Panc1 (cell line): Measurements from ENCODE around the gene PLIN1. TPM values are rescaled to one million over a fixed set of nuclear protein-coding genes. Genes with fewer than 3 reads are reported as not detected.

Source experiments
- ATAC-seq: fragments of 200-7000 bp; cut with Tn5 transposase; 2 replicates; pipeline ENCODE4 v1.9.1; 2020; ENCODE audit warnings: mild to moderate bottlenecking, moderate library complexity
- BruUV-seq: library from RNA; stranded (reverse); fragments of 400-500 nt; replicated peaks from 2 replicates; lab custom pipeline; 2021; lab: Mats Ljungman, UMichigan
- CTCF ChIA-PET: fragments of 300-600 bp; sonication (Branson Sonifier 250); formaldehyde crosslinking; loops from one replicate; lab custom pipeline; 2022; ENCODE audit warnings: antibody characterized with exemption; lab: Charles Lee
- POLR2A ChIA-PET: fragments of 300-600 bp; sonication (Branson Sonifier 250); formaldehyde crosslinking; loops from one replicate; lab custom pipeline; 2022; ENCODE audit warnings: antibody characterized with exemption; lab: Charles Lee
- DNase-seq: peaks from one replicate; pipeline ENCODE4 v3.0.0-alpha.2; 2010; ENCODE audit warnings: low read depth, low spot score
- H3K27ac ChIP-seq: 2 replicates; pipeline ENCODE4 v1.5.1; 2011; ENCODE audit warnings: mild to moderate bottlenecking, low read length, inconsistent platforms
- H3K27me3 ChIP-seq: fragments of 200-500 bp; sonication (Bioruptor generic); 2 replicates; pipeline ENCODE4 v1.6.0; 2014; ENCODE audit warnings: low read length, inconsistent platforms; ENCODE audit not compliant: control insufficient read depth, insufficient read depth
- H3K36me3 ChIP-seq: fragments of 200-500 bp; sonication (Bioruptor generic); 2 replicates; pipeline ENCODE4 v1.5.1; 2014; ENCODE audit warnings: inconsistent platforms, mild to moderate bottlenecking, low read length, moderate library complexity; ENCODE audit not compliant: control insufficient read depth, insufficient read depth
- H3K4me1 ChIP-seq: 2 replicates; pipeline ENCODE4 v1.5.1; 2011; ENCODE audit warnings: inconsistent platforms, mild to moderate bottlenecking, low read length, moderate library complexity; ENCODE audit not compliant: control insufficient read depth, insufficient read depth
- H3K4me3 ChIP-seq, 2 experiments: 2 replicates each; pipeline ENCODE4 v1.5.1; 2011 to 2012; ENCODE audit warnings: low read depth in 2 of 2, low read length in 2 of 2, mild to moderate bottlenecking in 2 of 2, inconsistent platforms in 1 of 2, moderate library complexity in 1 of 2
- H3K9me3 ChIP-seq: fragments of 200-500 bp; sonication (Bioruptor generic); 2 replicates; pipeline ENCODE4 v1.5.1; 2014; ENCODE audit warnings: low read depth, mild to moderate bottlenecking, inconsistent platforms, low read length, moderate library complexity; ENCODE audit not compliant: control insufficient read depth, insufficient read depth
- CTCF ChIP-seq: fragments of 450-650 bp; IDR thresholded peaks from 2 replicates; pipeline ENCODE4 v1.5.1; 2017; ENCODE audit warnings: mild to moderate bottlenecking
- POLR2AphosphoS5 ChIP-seq: IDR thresholded peaks from 2 replicates; pipeline ENCODE4 v1.6.1; 2012; ENCODE audit warnings: mild to moderate bottlenecking, low read depth, low read length, moderate library complexity
- SIN3A ChIP-seq: IDR thresholded peaks from 2 replicates; pipeline ENCODE4 v1.6.1; 2012; ENCODE audit warnings: low read depth, mild to moderate bottlenecking, low read length, moderate library complexity, borderline replicate concordance; ENCODE audit not compliant: insufficient read depth
- TCF7L2 ChIP-seq: IDR thresholded peaks from 2 replicates; pipeline ENCODE4 v1.6.1; 2011; ENCODE audit warnings: mild to moderate bottlenecking, low read depth, low read length, inconsistent platforms
- in situ Hi-C: cut with HindIII; loops from 2 replicates; pipeline ENCODE4 v1.10.0; 2016; ENCODE audit warnings: low sequenced_read_pairs, low pct_unique_long_range_greater_than_20kb
- intact Hi-C: fragments of 100-400 bp; cut with micrococcal nuclease; formaldehyde crosslinking; loops from one replicate; pipeline ENCODE4 v1.10.0; 2022; ENCODE audit not compliant: unreplicated experiment
- total RNA-seq: library from RNA; stranded (reverse); gene quantifications from one replicate; pipeline ENCODE4 v1.2.1, GENCODE V29; 2021; ENCODE audit not compliant: unreplicated experiment
- TF ChIP-seq, protein P1 (sequence below), 2 experiments: IDR thresholded peaks; 2 replicates each; pipeline ENCODE4 v1.6.1; 2011 to 2012; ENCODE audit warnings: low read depth in 2 of 2, control low read depth in 1 of 2, low read length in 1 of 2, mild to moderate bottlenecking in 1 of 2, moderate library complexity in 1 of 2; ENCODE audit not compliant: insufficient read depth in 1 of 2

The PLIN1 gene
- total RNA-seq, 1 experiment from 2014 or later, result 0.44 TPM

GRCh38 chr15:89725064-89725463, 45.9 kb upstream of the PLIN1 start:
- Histone ChIP-seq H3K9me3 (0 out of 2 replicates have a peak, but pooled peaks cover 3% of the 10 kb centered on the region), H3K27ac (no peak overlapping the region), H3K36me3 (no peaks in the 10 kb centered on the region), H3K27me3 (no peaks in the 10 kb centered on the region), H3K4me1 (no peaks in the 10 kb centered on the region), H3K4me3 (no peak overlapping the region)
- POLR2A ChIA-PET, result no interaction called here
- in situ Hi-C loops (no loop called here), intact Hi-C loops (no loop called here)
- TF ChIP-seq CTCF (no peak), POLR2AphosphoS5 (no peak), SIN3A (no peak), TCF7L2 (no peak)
- TF ChIP-seq, protein P1, sequence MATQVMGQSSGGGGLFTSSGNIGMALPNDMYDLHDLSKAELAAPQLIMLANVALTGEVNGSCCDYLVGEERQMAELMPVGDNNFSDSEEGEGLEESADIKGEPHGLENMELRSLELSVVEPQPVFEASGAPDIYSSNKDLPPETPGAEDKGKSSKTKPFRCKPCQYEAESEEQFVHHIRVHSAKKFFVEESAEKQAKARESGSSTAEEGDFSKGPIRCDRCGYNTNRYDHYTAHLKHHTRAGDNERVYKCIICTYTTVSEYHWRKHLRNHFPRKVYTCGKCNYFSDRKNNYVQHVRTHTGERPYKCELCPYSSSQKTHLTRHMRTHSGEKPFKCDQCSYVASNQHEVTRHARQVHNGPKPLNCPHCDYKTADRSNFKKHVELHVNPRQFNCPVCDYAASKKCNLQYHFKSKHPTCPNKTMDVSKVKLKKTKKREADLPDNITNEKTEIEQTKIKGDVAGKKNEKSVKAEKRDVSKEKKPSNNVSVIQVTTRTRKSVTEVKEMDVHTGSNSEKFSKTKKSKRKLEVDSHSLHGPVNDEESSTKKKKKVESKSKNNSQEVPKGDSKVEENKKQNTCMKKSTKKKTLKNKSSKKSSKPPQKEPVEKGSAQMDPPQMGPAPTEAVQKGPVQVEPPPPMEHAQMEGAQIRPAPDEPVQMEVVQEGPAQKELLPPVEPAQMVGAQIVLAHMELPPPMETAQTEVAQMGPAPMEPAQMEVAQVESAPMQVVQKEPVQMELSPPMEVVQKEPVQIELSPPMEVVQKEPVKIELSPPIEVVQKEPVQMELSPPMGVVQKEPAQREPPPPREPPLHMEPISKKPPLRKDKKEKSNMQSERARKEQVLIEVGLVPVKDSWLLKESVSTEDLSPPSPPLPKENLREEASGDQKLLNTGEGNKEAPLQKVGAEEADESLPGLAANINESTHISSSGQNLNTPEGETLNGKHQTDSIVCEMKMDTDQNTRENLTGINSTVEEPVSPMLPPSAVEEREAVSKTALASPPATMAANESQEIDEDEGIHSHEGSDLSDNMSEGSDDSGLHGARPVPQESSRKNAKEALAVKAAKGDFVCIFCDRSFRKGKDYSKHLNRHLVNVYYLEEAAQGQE (IDR thresholded peaks at IDR 0.05; ENCODE audit: insufficient read depth in 1 of 2, low read depth in 2 of 2, low read length in 1 of 2), result no peak
- no TSS peak for BruUV-seq
- CTCF ChIA-PET, result no interaction called here
- DNase-seq (no peak), ATAC-seq (no peak)

DNA sequence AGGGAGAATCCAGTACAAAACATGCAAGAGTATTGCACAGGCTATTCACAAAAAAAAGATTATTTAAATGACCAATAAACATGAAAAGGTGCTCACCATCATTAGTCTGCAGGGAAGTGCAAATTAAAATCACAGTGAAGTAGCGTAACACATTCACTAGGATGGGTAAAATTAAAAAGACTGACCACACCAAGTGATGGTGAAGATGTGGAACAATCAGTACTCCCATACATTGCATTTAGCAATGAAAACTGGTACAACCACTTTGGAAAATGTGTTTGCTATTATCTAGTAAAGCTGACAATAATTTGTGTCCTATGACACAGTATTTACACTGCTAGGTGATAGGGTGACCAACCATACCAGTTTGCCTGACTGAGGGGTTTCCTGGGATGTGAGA, 45.5 kb upstream of the PLIN1 start:
- Histone ChIP-seq H3K9me3 (0 out of 2 replicates have a peak, but pooled peaks cover 3% of the 10 kb centered on the region), H3K4me3 (no peak overlapping the region), H3K4me1 (no peaks in the 10 kb centered on the region), H3K36me3 (no peaks in the 10 kb centered on the region), H3K27me3 (no peaks in the 10 kb centered on the region), H3K27ac (no peak overlapping the region)
- no TSS peak for BruUV-seq
- ChIA-PET POLR2A (no interaction called here), CTCF (no interaction called here)
- TF ChIP-seq SIN3A, result no peak
- no peak for TF ChIP-seq CTCF
- TF ChIP-seq, protein P1 (IDR thresholded peaks at IDR 0.05; ENCODE audit: insufficient read depth in 1 of 2, low read depth in 2 of 2, low read length in 1 of 2), result no peak
- no peak for TF ChIP-seq POLR2AphosphoS5
- TF ChIP-seq TCF7L2, result no peak
- ATAC-seq (no peak), DNase-seq (no peak)
- intact Hi-C loops (no loop called here), in situ Hi-C loops (no loop called here)
